GM23338 (cell line): ENCODE results near the gene NR4A1. TPM values are rescaled to one million over a fixed set of nuclear protein-coding genes. Genes with fewer than 3 reads are reported as not detected.

Source experiments
- ATAC-seq: fragments of 200-7000 bp; cut with Tn5 transposase; 3 replicates; pipeline ENCODE4 v1.9.1; 2020
- DNase-seq: peaks from one replicate; pipeline ENCODE4 v3.0.0-alpha.2; 2015; ENCODE audit warnings: low spot score
- H2AFZ ChIP-seq: fragments of 200-600 bp; sonication (generic); 2 replicates; pipeline ENCODE4 v1.8.0; 2016; ENCODE audit warnings: antibody characterized with exemption, mild to moderate bottlenecking, moderate library complexity
- H3F3A ChIP-seq: fragments of 200-600 bp; sonication (generic); replicated peaks from 2 replicates; pipeline ENCODE4 v1.8.0; 2017; ENCODE audit warnings: antibody characterized with exemption, mixed run types, low read depth
- H3K27ac ChIP-seq: fragments of 200-600 bp; sonication (generic); 2 replicates; pipeline ENCODE4 v1.6.1; 2016; ENCODE audit warnings: low read depth
- H3K27me3 ChIP-seq: fragments of 200-600 bp; sonication (generic); 2 replicates; pipeline ENCODE4 v1.8.0; 2016; ENCODE audit warnings: mild to moderate bottlenecking, mixed run types, moderate library complexity; ENCODE audit not compliant: insufficient read depth
- H3K36me3 ChIP-seq: fragments of 200-600 bp; sonication (generic); 2 replicates; pipeline ENCODE4 v1.8.0; 2016; ENCODE audit warnings: mild to moderate bottlenecking; ENCODE audit not compliant: insufficient read depth
- H3K4me1 ChIP-seq: fragments of 200-600 bp; sonication (generic); 2 replicates; pipeline ENCODE4 v1.8.0; 2016; ENCODE audit warnings: mild to moderate bottlenecking, moderate library complexity; ENCODE audit not compliant: insufficient read depth
- H3K4me2 ChIP-seq: fragments of 200-600 bp; sonication (generic); 2 replicates; pipeline ENCODE4 v1.7.1; 2017; ENCODE audit warnings: mixed run types
- H3K4me3 ChIP-seq: fragments of 200-600 bp; sonication (generic); 2 replicates; pipeline ENCODE4 v1.6.1; 2016; ENCODE audit warnings: mixed run types
- H3K79me2 ChIP-seq: fragments of 200-600 bp; sonication (generic); replicated peaks from 2 replicates; pipeline ENCODE4 v1.8.0; 2017; ENCODE audit warnings: mild to moderate bottlenecking; ENCODE audit not compliant: insufficient read depth
- H3K9me2 ChIP-seq: fragments of 200-600 bp; sonication (generic); 2 replicates; pipeline ENCODE4 v1.8.0; 2017; ENCODE audit not compliant: insufficient read depth
- H4K20me1 ChIP-seq: fragments of 200-600 bp; sonication (generic); replicated peaks from 2 replicates; pipeline ENCODE4 v1.8.0; 2017; ENCODE audit warnings: mild to moderate bottlenecking; ENCODE audit not compliant: insufficient read depth
- H3K27ac Mint-ChIP-seq: 2 replicates; pipeline ENCODE4 v1.8.0; 2020; ENCODE audit warnings: inconsistent platforms, mild to moderate bottlenecking, moderate library complexity, mixed read lengths
- H3K27me3 Mint-ChIP-seq: 3 replicates; pipeline ENCODE4 v1.8.0; 2022; ENCODE audit warnings: low read depth, mild to moderate bottlenecking, moderate library complexity, mixed read lengths, inconsistent platforms; ENCODE audit not compliant: insufficient read depth, poor library complexity
- H3K36me3 Mint-ChIP-seq: 3 replicates; pipeline ENCODE4 v1.8.0; 2021; ENCODE audit warnings: low read depth, mild to moderate bottlenecking, inconsistent platforms, moderate library complexity, mixed read lengths
- H3K4me1 Mint-ChIP-seq: 3 replicates; pipeline ENCODE4 v1.8.0; 2020; ENCODE audit warnings: mild to moderate bottlenecking, inconsistent platforms, mixed read lengths
- H3K4me3 Mint-ChIP-seq: 3 replicates; pipeline ENCODE4 v1.8.0; 2021; ENCODE audit warnings: moderate library complexity, mild to moderate bottlenecking, inconsistent platforms, mixed read lengths
- H3K9me3 Mint-ChIP-seq: 3 replicates; pipeline ENCODE4 v1.8.0; 2020; ENCODE audit warnings: moderate library complexity, mild to moderate bottlenecking, inconsistent platforms, mixed read lengths
- CREB1 ChIP-seq: fragments of 250-450 bp; sonication (Bioruptor Pico); IDR thresholded peaks from 2 replicates; pipeline ENCODE4 v1.5.0; 2020; ENCODE audit warnings: low read depth, mild to moderate bottlenecking, moderate library complexity
- CTCF ChIP-seq, 2 experiments: fragments of 200-600 bp in 1 of 2; sonication (generic) in 1 of 2; conservative IDR thresholded peaks; 2 replicates each; pipeline versions ENCODE4 v1.5.1 to v1.6.1; 2016 to 2017; ENCODE audit warnings: antibody characterized with exemption in 2 of 2, low read depth in 2 of 2, mild to moderate bottlenecking in 2 of 2, moderate library complexity in 1 of 2
- ETS1 ChIP-seq: IDR thresholded peaks from 2 replicates; pipeline ENCODE4 v1.6.1; 2016; ENCODE audit warnings: antibody characterized with exemption
- EZH2 ChIP-seq: fragments of 200-600 bp; sonication (generic); IDR thresholded peaks from one replicate; pipeline ENCODE4 v1.8.0; 2017; ENCODE audit warnings: antibody characterized with exemption, mild to moderate bottlenecking, low read depth; ENCODE audit not compliant: unreplicated experiment
- EZH2phosphoT487 ChIP-seq: fragments of 200-600 bp; sonication (generic); IDR thresholded peaks from one replicate; pipeline ENCODE4 v1.8.1; 2018; ENCODE audit warnings: antibody characterized with exemption; ENCODE audit not compliant: unreplicated experiment
- JUNB ChIP-seq: IDR thresholded peaks from one replicate; pipeline ENCODE4 v1.6.1; 2016; ENCODE audit warnings: antibody characterized with exemption; ENCODE audit not compliant: unreplicated experiment
- NANOG ChIP-seq: IDR thresholded peaks from 2 replicates; pipeline ENCODE4 v1.6.1; 2016; ENCODE audit warnings: antibody characterized with exemption, borderline replicate concordance
- POLR2AphosphoS5 ChIP-seq: IDR thresholded peaks from 2 replicates; pipeline ENCODE4 v1.6.1; 2016; ENCODE audit warnings: antibody characterized with exemption, low read depth
- ZNF331 ChIP-seq: fragments of 250-450 bp; sonication (Bioruptor Pico); IDR thresholded peaks from 2 replicates; pipeline ENCODE4 v1.5.0; 2020; ENCODE audit warnings: low read depth, mild to moderate bottlenecking, moderate library complexity
- polyA plus RNA-seq: library from polyadenylated mRNA; unstranded; fragments of >200 nt; fragmentation: Nextera tagmentation; extraction: Ambion mirVana; gene quantifications from 2 replicates; pipeline ENCODE4 v1.2.1, GENCODE V29; 2016
- total RNA-seq: library from RNA; depleted of rRNA; stranded (reverse); fragments of >200 nt; shearing (Covaris generic); gene quantifications from 2 replicates; pipeline ENCODE4 v1.2.3, GENCODE V29; 2014
- TF ChIP-seq, protein P1 (sequence below): IDR thresholded peaks from one replicate; pipeline ENCODE4 v1.6.1; 2018; ENCODE audit warnings: antibody characterized with exemption; ENCODE audit not compliant: unreplicated experiment

Gene NR4A1
- total and polyA plus RNA-seq, 2 experiments from 2014 or later, result 7.5 to 19.1 TPM

DNA sequence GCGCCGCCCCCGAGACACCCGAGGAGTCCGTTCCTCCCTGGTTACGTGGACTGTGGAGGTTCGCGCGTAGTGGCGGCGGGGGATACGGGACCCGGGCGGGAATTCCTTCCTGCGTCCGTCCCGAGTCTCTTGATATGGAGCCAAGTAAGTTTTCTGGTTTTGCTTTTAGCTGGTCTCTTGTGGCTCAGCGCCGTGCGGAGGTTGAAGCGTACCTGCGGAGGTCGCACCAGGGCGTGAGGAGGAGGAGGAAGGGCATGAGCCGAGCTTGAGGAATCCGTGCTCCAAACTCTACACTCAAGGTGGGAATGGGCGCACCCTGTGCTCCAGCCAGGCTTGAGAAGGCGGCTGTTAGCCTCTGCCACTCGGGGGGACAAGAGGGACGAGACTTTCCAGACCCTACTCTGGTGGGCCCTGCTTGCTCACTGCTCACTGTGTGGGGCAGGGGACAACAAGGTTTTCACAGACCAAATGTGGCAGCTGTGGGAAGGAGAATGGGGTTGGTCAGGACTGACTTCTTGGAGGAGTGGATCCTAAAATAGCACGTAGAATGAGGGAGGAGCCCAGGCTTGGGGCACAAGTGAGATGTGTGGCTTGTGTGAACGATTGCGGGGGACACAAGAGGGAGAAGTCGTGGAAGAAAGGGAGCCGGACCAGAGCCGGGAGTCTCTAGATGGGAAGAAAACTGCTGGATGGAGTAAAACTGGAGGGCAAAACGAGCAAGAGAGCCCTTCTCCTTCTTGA is 19.1 kb downstream of the NR4A1 start:
- Mint-ChIP-seq H3K36me3 (peaks cover 25% of the 10 kb centered on the region), H3K27me3 (peaks cover 11% of the 10 kb centered on the region), H3K27ac (peak overlapping the region; percentile 97), H3K4me3 (peak overlapping the region; percentile 89), H3K9me3 (no peaks in the 10 kb centered on the region), H3K4me1 (peaks cover 14% of the 10 kb centered on the region)
- no peaks in the 10 kb centered on the region; the same call in 1 of the 2 replicates for H3F3A ChIP-seq
- H3K36me3 ChIP-seq, result peaks cover 11% of the 10 kb centered on the region; the same call in 1 of the 2 replicates
- peak overlapping the region; percentile 99 for H3K4me2 ChIP-seq
- H3K9me2 ChIP-seq, result no peaks in the 10 kb centered on the region
- peak overlapping the region; percentile 91 for H3K27ac ChIP-seq
- peaks cover 4% of the 10 kb centered on the region for H3K4me1 ChIP-seq
- peak overlapping the region; percentile 99 for H3K4me3 ChIP-seq
- H4K20me1 ChIP-seq, result peaks cover 31% of the 10 kb centered on the region
- no peak for TF ChIP-seq EZH2
- no peak for TF ChIP-seq CTCF (conservative IDR thresholded peaks at IDR 0.05; ENCODE audit: low read depth in 2 of 2)
- no peak for TF ChIP-seq ZNF331
- TF ChIP-seq JUNB, result no peak
- TF ChIP-seq CREB1 (CRISPR knock-in tag), result no peak
- TF ChIP-seq ETS1, result no peak
- TF ChIP-seq POLR2AphosphoS5, result no peak
- no peak for TF ChIP-seq NANOG
- no peak for TF ChIP-seq EZH2phosphoT487
- H2AFZ ChIP-seq, result 0 out of 2 replicates have a peak overlapping the region, but pooled peaks have one; percentile 63
- no peaks in the 10 kb centered on the region for H3K27me3 ChIP-seq
- ATAC-seq (peak; percentile 15), DNase-seq (peak; percentile 48)
- H3K79me2 ChIP-seq, result peaks cover 51% of the 10 kb centered on the region

GRCh38 chr12:52073531-52074381 is 22.5 kb downstream of the NR4A1 start:
- no peak overlapping the region for H3K4me3 Mint-ChIP-seq
- H3K4me1 Mint-ChIP-seq, result peaks cover 15% of the 10 kb centered on the region
- no peak overlapping the region for H3K27ac Mint-ChIP-seq
- peaks cover 52% of the 10 kb centered on the region for H3K36me3 Mint-ChIP-seq
- peaks cover 12% of the 10 kb centered on the region for H3K27me3 Mint-ChIP-seq
- Histone ChIP-seq H3K4me1 (peaks cover 9% of the 10 kb centered on the region), H3K36me3 (peaks cover 11% of the 10 kb centered on the region; the same call in 1 of the 2 replicates), H3K79me2 (peaks cover 56% of the 10 kb centered on the region), H3F3A (peaks cover 2% of the 10 kb centered on the region; the same call in 1 of the 2 replicates), H2AFZ (no peak overlapping the region), H3K27ac (no peak overlapping the region), H3K9me2 (no peaks in the 10 kb centered on the region), H4K20me1 (peaks cover 45% of the 10 kb centered on the region), H3K4me3 (no peak overlapping the region), H3K27me3 (peaks cover 1% of the 10 kb centered on the region; the same call in 1 of the 2 replicates), H3K4me2 (no peak overlapping the region)
- DNase-seq (no peak), ATAC-seq (no peak)
- no peaks in the 10 kb centered on the region for H3K9me3 Mint-ChIP-seq
- TF ChIP-seq ETS1 (no peak), POLR2AphosphoS5 (no peak), EZH2 (no peak), CTCF (conservative IDR thresholded peaks at IDR 0.05; ENCODE audit: low read depth in 2 of 2) (no peak), ZNF331 (no peak), CREB1 (CRISPR knock-in tag) (no peak), EZH2phosphoT487 (no peak), JUNB (no peak)
- TF ChIP-seq, protein P1, sequence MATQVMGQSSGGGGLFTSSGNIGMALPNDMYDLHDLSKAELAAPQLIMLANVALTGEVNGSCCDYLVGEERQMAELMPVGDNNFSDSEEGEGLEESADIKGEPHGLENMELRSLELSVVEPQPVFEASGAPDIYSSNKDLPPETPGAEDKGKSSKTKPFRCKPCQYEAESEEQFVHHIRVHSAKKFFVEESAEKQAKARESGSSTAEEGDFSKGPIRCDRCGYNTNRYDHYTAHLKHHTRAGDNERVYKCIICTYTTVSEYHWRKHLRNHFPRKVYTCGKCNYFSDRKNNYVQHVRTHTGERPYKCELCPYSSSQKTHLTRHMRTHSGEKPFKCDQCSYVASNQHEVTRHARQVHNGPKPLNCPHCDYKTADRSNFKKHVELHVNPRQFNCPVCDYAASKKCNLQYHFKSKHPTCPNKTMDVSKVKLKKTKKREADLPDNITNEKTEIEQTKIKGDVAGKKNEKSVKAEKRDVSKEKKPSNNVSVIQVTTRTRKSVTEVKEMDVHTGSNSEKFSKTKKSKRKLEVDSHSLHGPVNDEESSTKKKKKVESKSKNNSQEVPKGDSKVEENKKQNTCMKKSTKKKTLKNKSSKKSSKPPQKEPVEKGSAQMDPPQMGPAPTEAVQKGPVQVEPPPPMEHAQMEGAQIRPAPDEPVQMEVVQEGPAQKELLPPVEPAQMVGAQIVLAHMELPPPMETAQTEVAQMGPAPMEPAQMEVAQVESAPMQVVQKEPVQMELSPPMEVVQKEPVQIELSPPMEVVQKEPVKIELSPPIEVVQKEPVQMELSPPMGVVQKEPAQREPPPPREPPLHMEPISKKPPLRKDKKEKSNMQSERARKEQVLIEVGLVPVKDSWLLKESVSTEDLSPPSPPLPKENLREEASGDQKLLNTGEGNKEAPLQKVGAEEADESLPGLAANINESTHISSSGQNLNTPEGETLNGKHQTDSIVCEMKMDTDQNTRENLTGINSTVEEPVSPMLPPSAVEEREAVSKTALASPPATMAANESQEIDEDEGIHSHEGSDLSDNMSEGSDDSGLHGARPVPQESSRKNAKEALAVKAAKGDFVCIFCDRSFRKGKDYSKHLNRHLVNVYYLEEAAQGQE, result no peak
